Gastroesophageal sphincter (tissue), 3 donors: ENCODE measurements around the gene KCND3.

Experiments
- EP300 ChIP-seq: sonication (generic); formaldehyde crosslinking; IDR thresholded peaks from one replicate; pipeline ENCODE4 v1.6.1; 2017; ENCODE audit warnings: antibody characterized with exemption, mild to moderate bottlenecking
- POLR2A ChIP-seq, 2 donors: fragments of 450-650 bp; IDR thresholded peaks; one replicate each; pipeline ENCODE4 v1.6.1; 2017; ENCODE audit warnings: antibody characterized with exemption in 2 of 2, mild to moderate bottlenecking in 2 of 2, moderate library complexity in 1 of 2
- POLR2AphosphoS5 ChIP-seq: sonication (generic); formaldehyde crosslinking; IDR thresholded peaks from one replicate; pipeline ENCODE4 v1.6.1; 2017; ENCODE audit warnings: antibody characterized with exemption
- TF ChIP-seq, protein P1 (sequence below), 4 experiments: fragments of 200-600 bp in 2 of 4; fragments of 450-650 bp in 2 of 4; sonication (generic) in 1 of 4; IDR thresholded peaks; one replicate each; pipeline ENCODE4 v1.5.1; 2017 to 2019; ENCODE audit warnings: antibody characterized with exemption in 4 of 4, mild to moderate bottlenecking in 2 of 4, moderate library complexity in 2 of 4

DNA sequence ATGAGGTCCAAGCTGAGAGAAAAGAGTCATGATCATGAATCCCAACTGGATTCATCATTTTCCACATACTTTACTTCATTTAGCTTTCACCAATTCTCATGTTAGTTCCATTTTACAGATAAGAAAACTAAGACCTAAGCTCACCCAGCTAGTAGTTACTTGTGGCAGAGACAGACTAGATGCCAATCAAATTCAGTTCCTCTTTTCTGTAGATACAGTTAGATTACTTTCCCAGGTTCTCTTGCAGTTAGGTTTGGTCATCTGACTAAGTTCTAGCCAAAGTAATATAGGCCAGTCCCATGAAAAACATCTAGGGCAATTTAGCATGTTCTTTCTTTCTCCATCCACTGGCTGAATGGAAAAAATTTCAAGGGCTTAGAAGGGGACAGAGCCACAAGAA is 8.9 kb upstream of the KCND3 start:
- TF ChIP-seq EP300 = no peak
- no peak for TF ChIP-seq POLR2A (IDR thresholded peaks at IDR 0.05)
- TF ChIP-seq, protein P1, sequence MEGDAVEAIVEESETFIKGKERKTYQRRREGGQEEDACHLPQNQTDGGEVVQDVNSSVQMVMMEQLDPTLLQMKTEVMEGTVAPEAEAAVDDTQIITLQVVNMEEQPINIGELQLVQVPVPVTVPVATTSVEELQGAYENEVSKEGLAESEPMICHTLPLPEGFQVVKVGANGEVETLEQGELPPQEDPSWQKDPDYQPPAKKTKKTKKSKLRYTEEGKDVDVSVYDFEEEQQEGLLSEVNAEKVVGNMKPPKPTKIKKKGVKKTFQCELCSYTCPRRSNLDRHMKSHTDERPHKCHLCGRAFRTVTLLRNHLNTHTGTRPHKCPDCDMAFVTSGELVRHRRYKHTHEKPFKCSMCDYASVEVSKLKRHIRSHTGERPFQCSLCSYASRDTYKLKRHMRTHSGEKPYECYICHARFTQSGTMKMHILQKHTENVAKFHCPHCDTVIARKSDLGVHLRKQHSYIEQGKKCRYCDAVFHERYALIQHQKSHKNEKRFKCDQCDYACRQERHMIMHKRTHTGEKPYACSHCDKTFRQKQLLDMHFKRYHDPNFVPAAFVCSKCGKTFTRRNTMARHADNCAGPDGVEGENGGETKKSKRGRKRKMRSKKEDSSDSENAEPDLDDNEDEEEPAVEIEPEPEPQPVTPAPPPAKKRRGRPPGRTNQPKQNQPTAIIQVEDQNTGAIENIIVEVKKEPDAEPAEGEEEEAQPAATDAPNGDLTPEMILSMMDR (IDR thresholded peaks at IDR 0.05) = no peak
- no peak for TF ChIP-seq POLR2AphosphoS5
